DND-41 (cell line): ENCODE results near the gene SLC43A1.
A peak's percentile ranks its signal among the peaks of the same experiment; 100 is the strongest.

ENCODE experiments used
- ATAC-seq: fragments of 200-7000 bp; cut with Tn5 transposase; 3 replicates; pipeline ENCODE4 v1.9.1; 2021; ENCODE audit warnings: low read depth; ENCODE audit not compliant: insufficient read depth
- DNase-seq: peaks from one replicate; pipeline ENCODE4 v3.0.0-alpha.2; 2020
- H2AFZ ChIP-seq: 2 replicates; pipeline ENCODE4 v1.6.0; 2012; ENCODE audit warnings: low read depth, low read length
- H3K27ac ChIP-seq: 2 replicates; pipeline ENCODE4 v1.5.1; 2012; ENCODE audit warnings: low read length, inconsistent platforms
- H3K27me3 ChIP-seq: fragments of 200-600 bp; sonication (generic); 2 replicates; pipeline ENCODE4 v1.6.0; 2012; ENCODE audit warnings: low read length, mild to moderate bottlenecking, inconsistent platforms; ENCODE audit not compliant: insufficient read depth, poor library complexity
- H3K36me3 ChIP-seq: 2 replicates; pipeline ENCODE4 v1.5.1; 2012; ENCODE audit warnings: low read length, inconsistent platforms; ENCODE audit not compliant: insufficient read depth
- H3K4me1 ChIP-seq: 2 replicates; pipeline ENCODE4 v1.5.1; 2012; ENCODE audit warnings: mild to moderate bottlenecking, low read length; ENCODE audit not compliant: insufficient read depth
- H3K4me2 ChIP-seq: 2 replicates; pipeline ENCODE4 v1.6.0; 2012; ENCODE audit warnings: mild to moderate bottlenecking, moderate library complexity, low read length, inconsistent platforms; ENCODE audit not compliant: insufficient read depth
- H3K4me3 ChIP-seq, 2 experiments: fragments of 200-600 bp in 1 of 2; shearing (Covaris generic) in 1 of 2; 2 replicates each; pipeline ENCODE4 v1.5.1; 2012 to 2016; ENCODE audit warnings: inconsistent platforms in 2 of 2, low read length in 2 of 2, mild to moderate bottlenecking in 2 of 2, low read depth in 1 of 2, moderate library complexity in 1 of 2
- H3K79me2 ChIP-seq: 2 replicates; pipeline ENCODE4 v1.6.0; 2012; ENCODE audit warnings: low read length, inconsistent platforms; ENCODE audit not compliant: insufficient read depth
- H3K9ac ChIP-seq: 2 replicates; pipeline ENCODE4 v1.6.0; 2012; ENCODE audit warnings: low read depth, mild to moderate bottlenecking, inconsistent platforms, low read length, moderate library complexity
- H3K9me3 ChIP-seq: 2 replicates; pipeline ENCODE4 v1.5.1; 2012; ENCODE audit warnings: low read length, moderate library complexity, mild to moderate bottlenecking, inconsistent platforms; ENCODE audit not compliant: insufficient read depth, severe bottlenecking
- H4K20me1 ChIP-seq: 2 replicates; pipeline ENCODE4 v1.6.0; 2012; ENCODE audit warnings: low read length; ENCODE audit not compliant: insufficient read depth
- CTCF ChIP-seq: IDR thresholded peaks from 2 replicates; pipeline ENCODE4 v1.5.1; 2012; ENCODE audit warnings: borderline replicate concordance, low read length, moderate library complexity, mild to moderate bottlenecking; ENCODE audit not compliant: poor library complexity, severe bottlenecking; ENCODE audit errors: extremely low read depth
- EZH2 ChIP-seq: IDR thresholded peaks from 3 replicates; pipeline ENCODE4 v1.6.1; 2012; ENCODE audit warnings: borderline replicate concordance, low read depth, mild to moderate bottlenecking, moderate library complexity, low read length, inconsistent platforms; ENCODE audit not compliant: severe bottlenecking

Gene SLC43A1

GRCh38 chr11:57480409-57481137, 34.9 kb downstream of the SLC43A1 start:
- Histone ChIP-seq H2AFZ (no peak overlapping the region), H3K9ac (no peak overlapping the region), H3K9me3 (no peaks in the 10 kb centered on the region), H3K4me1 (peaks cover 12% of the 10 kb centered on the region), H3K79me2 (no peaks in the 10 kb centered on the region), H3K27ac (no peak overlapping the region), H3K27me3 (no peaks in the 10 kb centered on the region), H3K4me2 (no peak overlapping the region), H4K20me1 (no peaks in the 10 kb centered on the region), H3K36me3 (no peaks in the 10 kb centered on the region), H3K4me3 (no peak overlapping the region)
- TF ChIP-seq CTCF (peak; percentile 84), EZH2 (no peak)
- DNase-seq, result peak; percentile 74
- ATAC-seq, result peak; percentile 73

GRCh38 chr11:57479911-57480310, 35.6 kb downstream of the SLC43A1 start:
- Histone ChIP-seq H3K79me2 (no peaks in the 10 kb centered on the region), H3K9me3 (no peaks in the 10 kb centered on the region), H3K4me2 (no peak overlapping the region), H3K4me3 (no peak overlapping the region), H3K27ac (no peak overlapping the region), H2AFZ (no peak overlapping the region), H3K9ac (no peak overlapping the region), H4K20me1 (no peaks in the 10 kb centered on the region), H3K36me3 (no peaks in the 10 kb centered on the region), H3K27me3 (no peaks in the 10 kb centered on the region), H3K4me1 (peaks cover 12% of the 10 kb centered on the region)
- DNase-seq (no peak), ATAC-seq (no peak)
- TF ChIP-seq EZH2, result no peak
- no peak for TF ChIP-seq CTCF

GRCh38 chr11:57479021-57479663, 36.4 kb downstream of the SLC43A1 start:
- Histone ChIP-seq H3K4me2 (no peak overlapping the region), H3K9me3 (no peaks in the 10 kb centered on the region), H3K36me3 (no peaks in the 10 kb centered on the region), H3K27ac (no peak overlapping the region), H4K20me1 (no peaks in the 10 kb centered on the region), H3K4me1 (peaks cover 12% of the 10 kb centered on the region), H3K4me3 (no peak overlapping the region), H3K79me2 (no peaks in the 10 kb centered on the region), H3K9ac (no peak overlapping the region), H3K27me3 (no peaks in the 10 kb centered on the region), H2AFZ (no peak overlapping the region)
- no peak for DNase-seq
- TF ChIP-seq EZH2 (no peak), CTCF (no peak)
- no peak for ATAC-seq
